Common myeloid progenitor, CD34-positive (primary cell): ENCODE results near the gene TMEM125.
A peak's percentile ranks its signal among the peaks of the same experiment; 100 is the strongest.

Experiments used
- CTCF ChIA-PET: fragments of 350-600 bp; sonication (Branson Sonifier 250); formaldehyde crosslinking; loops from one replicate; lab custom pipeline; 2021; ENCODE audit warnings: antibody characterized with exemption; lab: Charles Lee
- POLR2A ChIA-PET: fragments of 350-600 bp; sonication (Branson Sonifier 250); formaldehyde crosslinking; loops from one replicate; lab custom pipeline; 2021; ENCODE audit warnings: antibody characterized with exemption; lab: Charles Lee
- DNase-seq, 3 donors: peaks; one replicate each; pipeline versions ENCODE4 v3.0.0 to v3.0.0-alpha.2; 2013
- H3K27ac ChIP-seq, 2 experiments: 1 replicate in 1 of 2; 2 replicates in 1 of 2; pipeline ENCODE4 v1.7.0; 2013; ENCODE audit warnings: inconsistent platforms in 2 of 2, low read length in 2 of 2, mild to moderate bottlenecking in 2 of 2, low read depth in 1 of 2, moderate library complexity in 1 of 2; ENCODE audit not compliant: severe bottlenecking in 2 of 2, insufficient read depth in 1 of 2, poor library complexity in 1 of 2
- H3K27me3 ChIP-seq, 5 experiments: replicated peaks in 2 of 5; 1 replicate in 3 of 5; 2 replicates in 2 of 5; pipeline versions ENCODE4 v1.6.1 to v1.7.0; 2013; ENCODE audit warnings: low read length in 4 of 5, mild to moderate bottlenecking in 2 of 5, moderate library complexity in 2 of 5, inconsistent platforms in 1 of 5; ENCODE audit not compliant: insufficient read depth in 5 of 5, control insufficient read depth in 4 of 5
- H3K36me3 ChIP-seq, 4 experiments: 1 replicate in 2 of 4; 2 replicates in 2 of 4; pipeline versions ENCODE4 v1.6.1 to v1.7.0; 2013; ENCODE audit warnings: low read length in 3 of 4, control low read depth in 1 of 4, mild to moderate bottlenecking in 1 of 4; ENCODE audit not compliant: control insufficient read depth in 4 of 4, insufficient read depth in 4 of 4
- H3K4me1 ChIP-seq, 4 experiments: 1 replicate in 3 of 4; 2 replicates in 1 of 4; pipeline versions ENCODE4 v1.6.1 to v1.7.1; 2013; ENCODE audit warnings: low read length in 3 of 4, mild to moderate bottlenecking in 3 of 4, control low read depth in 1 of 4, inconsistent platforms in 1 of 4, moderate library complexity in 1 of 4; ENCODE audit not compliant: control insufficient read depth in 4 of 4, insufficient read depth in 4 of 4; ENCODE audit errors: control extremely low read depth in 1 of 4
- H3K4me3 ChIP-seq, 7 experiments: 1 replicate in 4 of 7; 2 replicates in 3 of 7; pipeline versions ENCODE4 v1.5.1 to v1.7.0; 2013; ENCODE audit warnings: mild to moderate bottlenecking in 7 of 7, low read length in 6 of 7, moderate library complexity in 6 of 7, inconsistent platforms in 2 of 7, low read depth in 2 of 7, control low read depth in 1 of 7; ENCODE audit not compliant: insufficient read depth in 4 of 7, control insufficient read depth in 1 of 7; ENCODE audit errors: extremely low read depth in 1 of 7
- H3K9me3 ChIP-seq, 5 experiments: 1 replicate in 4 of 5; 2 replicates in 1 of 5; pipeline versions ENCODE4 v1.6.1 to v1.7.1; 2013; ENCODE audit warnings: low read length in 4 of 5, mild to moderate bottlenecking in 2 of 5, inconsistent platforms in 1 of 5, low read depth in 1 of 5, moderate library complexity in 1 of 5; ENCODE audit not compliant: control insufficient read depth in 4 of 5, insufficient read depth in 2 of 5; ENCODE audit errors: control extremely low read depth in 1 of 5
- WGBS: methylation state at CpG from one replicate; pipeline ENCODE4 v1.1.5; 2013; ENCODE audit not compliant: insufficient coverage; 5-methylcytosine and 5-hydroxymethylcytosine counted together

The TMEM125 gene

DNA sequence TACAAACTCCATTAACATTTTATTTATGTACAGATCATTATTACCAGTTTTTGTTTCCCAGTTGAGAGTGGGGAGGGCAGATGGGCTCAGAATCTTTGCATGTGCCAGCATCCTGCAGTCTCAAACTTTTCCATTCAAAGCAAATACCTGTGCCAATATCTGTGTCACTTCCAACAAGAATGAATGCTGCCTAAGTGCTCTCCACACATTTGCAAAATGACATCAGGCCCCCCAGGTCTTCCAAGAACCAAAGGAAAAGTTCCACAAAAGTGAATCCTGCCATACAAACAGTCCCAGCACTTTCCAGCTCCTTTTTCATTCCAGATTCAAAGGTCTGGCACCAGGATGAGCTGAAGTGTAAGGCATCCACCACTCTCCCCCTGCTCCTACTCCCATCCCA, 29.3 kb downstream of the TMEM125 start:
- Histone ChIP-seq H3K9me3 (no peaks in the 10 kb centered on the region), H3K36me3 (no peaks in the 10 kb centered on the region), H3K4me1 (peaks cover 1 to 57% (median 42%) of the 10 kb centered on the region in 4 experiments), H3K27ac (no peak overlapping the region), H3K27me3 (no peaks in the 10 kb centered on the region), H3K4me3 (no peak overlapping the region)
- ChIA-PET CTCF (no interaction called here), POLR2A (no interaction called here)
- no peak for DNase-seq

DNA sequence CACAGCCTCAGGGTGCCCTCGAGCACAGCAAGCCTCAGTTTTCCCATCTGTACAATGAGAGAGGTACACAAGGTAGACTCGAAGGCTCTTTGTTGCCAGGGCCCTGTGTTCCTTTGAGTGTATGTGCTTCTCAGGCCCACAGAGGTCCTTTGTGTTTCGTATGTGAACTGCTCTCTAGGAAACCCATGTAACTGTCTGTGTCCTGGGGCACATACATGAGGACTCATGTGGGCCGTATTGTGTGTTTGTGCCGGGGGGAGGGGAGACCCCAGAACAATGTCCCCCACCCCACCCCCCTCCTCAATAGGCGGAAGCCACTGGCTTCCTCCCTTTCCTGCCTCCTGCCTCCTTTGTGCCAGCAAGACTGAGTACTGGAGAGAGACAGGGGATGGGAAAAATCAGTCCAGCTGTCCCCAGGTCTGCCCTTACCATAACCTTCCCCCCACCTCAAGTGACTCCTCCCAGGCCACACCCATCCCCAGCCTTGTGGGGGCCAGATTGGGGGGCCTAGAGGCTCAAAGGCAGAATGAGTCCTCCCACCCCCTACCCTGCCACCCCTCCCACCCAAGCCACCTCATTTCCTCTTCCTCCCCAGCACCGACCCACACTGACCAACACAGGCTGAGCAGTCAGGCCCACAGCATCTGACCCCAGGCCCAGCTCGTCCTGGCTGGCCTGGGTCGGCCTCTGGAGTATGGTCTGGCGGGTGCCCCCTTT, 30.8 kb downstream of the TMEM125 start, which contains the start of gene TIE1:
Gene TIE1 (plus strand): TSS at position 605 of the 717 bp plus-strand sequence. CDS start 90 bp downstream, at position 695.
- peaks cover 0 to 58% (median 45%) of the 10 kb centered on the region in 4 experiments for H3K4me1 ChIP-seq
- H3K9me3 ChIP-seq: no peaks in the 10 kb centered on the region
- no peaks in the 10 kb centered on the region for H3K27me3 ChIP-seq
- peak within 1 kb of the TSS in 1 of 2 experiments; percentile 66 for H3K27ac ChIP-seq
- DNase-seq: peak in 2 of 3 donors; percentile 24 to 34
- 27% methylated on average over 6 of the region's 10 CpGs for WGBS
- CTCF ChIA-PET: no interaction called here
- peaks cover 0 to 7% (median 1%) of the 10 kb centered on the region in 4 experiments for H3K36me3 ChIP-seq
- peak within 1 kb of the TSS in 6 of 7 experiments; percentile 1 to 70 (median 54) for H3K4me3 ChIP-seq
- POLR2A ChIA-PET: no interaction called here

DNA sequence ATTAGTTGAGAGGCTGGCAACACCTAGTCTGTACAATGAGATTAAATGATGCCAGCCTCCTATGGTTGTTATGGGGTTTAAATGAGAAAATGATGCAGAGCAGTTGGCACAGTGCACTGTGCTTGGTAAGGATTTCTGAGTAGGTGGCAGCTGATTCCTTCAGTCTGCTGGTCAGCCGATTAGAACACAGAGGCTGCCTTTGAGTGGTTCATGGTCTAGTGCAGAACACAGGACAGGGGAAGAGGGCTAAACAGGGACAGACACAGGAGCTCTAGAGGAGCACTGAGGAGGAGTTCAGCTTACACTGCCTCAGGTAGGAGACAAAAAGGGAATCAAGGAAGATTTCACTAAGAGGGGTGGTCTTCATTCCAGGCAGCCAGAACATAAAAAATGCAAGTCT, 32.4 kb downstream of the TMEM125 start:
- Histone ChIP-seq H3K9me3 (no peaks in the 10 kb centered on the region), H3K4me1 (peaks cover 0 to 55% (median 42%) of the 10 kb centered on the region in 4 experiments), H3K4me3 (no peak overlapping the region), H3K27me3 (no peaks in the 10 kb centered on the region), H3K36me3 (peaks cover 0 to 19% (median 6%) of the 10 kb centered on the region in 4 experiments), H3K27ac (no peak overlapping the region)
- no peak for DNase-seq
- ChIA-PET CTCF (interaction anchor here (0.7 kb wide), 1 partner anchor 9 kb away, joined by 3 read pairs; no protein-coding TSS in a partner anchor), POLR2A (interaction anchor here (0.7 kb wide), 1 partner anchor 276 kb away, joined by 3 read pairs; no protein-coding TSS in a partner anchor)
- WGBS: 88% methylated on average over 1 of the region's 1 CpG

DNA sequence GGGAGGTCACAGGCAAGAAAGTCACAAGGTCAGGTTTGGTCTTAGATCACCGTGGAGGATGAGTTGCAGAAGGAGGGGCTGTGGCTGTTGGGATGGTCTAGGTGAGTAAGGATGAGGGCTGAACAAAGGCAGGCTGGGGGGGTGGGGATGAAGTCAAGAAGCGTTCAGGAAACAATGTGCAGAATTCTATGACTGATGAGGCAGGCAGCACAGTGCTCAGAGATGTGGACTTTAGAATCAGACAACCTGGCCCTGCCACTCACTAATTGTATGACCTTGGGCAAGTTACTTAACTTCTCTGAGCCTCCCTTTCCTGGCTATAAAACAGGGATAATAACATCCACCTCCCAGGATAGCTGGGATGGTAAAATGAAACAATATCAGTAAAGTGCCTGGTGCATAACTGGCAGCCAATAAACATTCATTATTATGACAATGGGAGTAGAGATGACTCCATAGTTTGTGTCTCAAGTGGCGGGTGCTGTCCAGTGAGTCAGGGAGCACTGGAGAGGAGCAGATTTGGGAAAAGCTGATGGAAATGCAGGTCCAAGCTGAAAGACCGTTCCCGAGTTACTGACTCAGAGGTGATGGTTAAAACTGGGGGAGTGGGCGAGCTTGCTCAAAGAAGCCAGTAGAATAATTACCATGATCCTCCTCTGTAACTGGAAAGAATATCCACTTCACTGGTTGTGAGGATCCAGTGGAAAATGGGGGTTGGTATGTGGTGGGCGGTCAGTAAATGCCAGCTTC, 33.1 kb downstream of the TMEM125 start:
- ChIA-PET CTCF (interaction anchor here (1.0 to 1.5 kb wide), 5 partner anchors 10 to 76 kb away, joined by 3 to 5 read pairs (median 4); no protein-coding TSS in a partner anchor), POLR2A (no interaction called here)
- 88% methylated on average over 7 of the region's 7 CpGs for WGBS

DNA sequence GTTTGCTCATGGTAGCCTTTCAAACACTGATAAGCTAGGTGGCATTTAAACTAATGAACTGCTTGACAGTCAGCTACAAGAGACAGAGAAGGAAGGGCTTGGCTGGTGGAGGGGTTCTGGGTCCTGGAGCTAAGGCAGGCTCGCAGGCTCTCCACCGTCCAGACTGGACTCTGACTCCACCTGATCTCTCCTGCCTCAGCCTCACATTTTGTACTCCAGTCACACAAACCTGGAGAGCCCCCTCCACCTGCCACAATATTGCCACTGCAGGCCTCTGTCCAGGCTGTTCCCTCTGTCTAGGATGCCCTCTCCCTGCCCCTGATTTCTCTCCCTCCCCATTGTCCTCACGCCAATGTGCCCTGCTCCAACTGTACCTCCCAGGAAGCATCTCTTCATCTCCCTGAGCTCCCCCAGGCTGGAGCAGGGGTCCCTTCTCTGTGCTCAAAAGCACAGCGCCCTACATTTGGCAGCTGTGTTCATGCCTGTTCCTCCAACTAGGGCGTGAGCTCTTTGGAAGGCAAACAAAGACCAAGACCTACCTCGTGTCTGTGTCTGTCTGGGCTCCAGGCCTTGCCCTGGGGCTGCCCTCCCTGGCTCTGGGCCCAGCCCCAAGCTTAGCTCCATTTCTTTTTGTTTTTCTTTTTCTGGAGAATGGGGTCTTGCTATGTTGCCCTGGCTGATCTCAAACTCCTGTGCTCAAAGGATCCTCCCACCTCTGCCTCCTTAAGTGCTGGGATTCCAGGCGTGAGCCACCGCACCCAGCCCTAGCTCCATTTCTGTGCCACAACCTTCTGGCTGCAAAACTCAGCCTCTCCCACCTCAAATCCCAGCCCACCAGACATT, 33.9 kb downstream of the TMEM125 start:
- 78% methylated on average over 6 of the region's 8 CpGs for WGBS
- Histone ChIP-seq H3K9me3 (no peaks in the 10 kb centered on the region), H3K27ac (peak overlapping the region in 1 of 2 experiments; percentile 38), H3K4me1 (peaks cover 0 to 55% (median 42%) of the 10 kb centered on the region in 4 experiments), H3K36me3 (peaks cover 0 to 28% (median 12%) of the 10 kb centered on the region in 4 experiments), H3K27me3 (no peaks in the 10 kb centered on the region), H3K4me3 (peak overlapping the region in 1 of 7 experiments; percentile 55)
- no peak for DNase-seq
- ChIA-PET CTCF (interaction anchor here (1.0 to 1.5 kb wide), 5 partner anchors 10 to 77 kb away, joined by 3 to 5 read pairs (median 4); no protein-coding TSS in a partner anchor), POLR2A (no interaction called here)

More for the DNA sequence above, 33.1 kb downstream of the TMEM125 start:
- H3K4me3 ChIP-seq: no peak overlapping the region
- H3K27me3 ChIP-seq: no peaks in the 10 kb centered on the region
- no peaks in the 10 kb centered on the region for H3K9me3 ChIP-seq
- no peak for DNase-seq
- no peak overlapping the region for H3K27ac ChIP-seq
- peaks cover 0 to 55% (median 42%) of the 10 kb centered on the region in 4 experiments for H3K4me1 ChIP-seq
- peaks cover 0 to 25% (median 11%) of the 10 kb centered on the region in 4 experiments for H3K36me3 ChIP-seq

DNA sequence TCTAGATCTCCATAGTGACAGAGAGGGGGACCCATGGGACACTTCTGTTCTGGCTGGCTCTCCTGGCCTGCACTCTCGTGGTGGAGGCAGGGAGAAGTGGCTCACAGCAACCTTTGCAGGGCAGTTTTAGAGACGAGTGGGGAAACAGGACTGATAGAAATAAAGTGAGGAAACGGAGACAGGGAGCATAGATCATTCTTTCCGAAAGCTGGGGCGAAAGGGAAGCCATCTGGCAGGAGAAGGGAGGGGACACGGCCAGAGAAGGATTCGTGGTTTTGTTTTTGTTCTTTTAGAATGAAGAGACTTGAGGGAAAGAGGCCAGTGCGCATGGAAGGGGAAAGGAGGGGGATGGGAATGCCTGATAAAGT, 34.5 kb downstream of the TMEM125 start:
- ChIA-PET CTCF (interaction anchor here (1.0 kb wide), 1 partner anchor 27 kb away, joined by 3 read pairs; no protein-coding TSS in a partner anchor), POLR2A (no interaction called here)
- H3K4me1 ChIP-seq: peaks cover 0 to 54% (median 41%) of the 10 kb centered on the region in 4 experiments
- H3K27me3 ChIP-seq: no peaks in the 10 kb centered on the region
- peak overlapping the region in 1 of 2 experiments; percentile 38 for H3K27ac ChIP-seq
- H3K4me3 ChIP-seq: peak overlapping the region in 3 of 7 experiments; percentile 28 to 55 (median 31)
- WGBS: 4% methylated on average over 7 of the region's 8 CpGs
- H3K9me3 ChIP-seq: no peaks in the 10 kb centered on the region
- DNase-seq: peak in 2 of 3 donors; percentile 28 to 38
- H3K36me3 ChIP-seq: peaks cover 0 to 32% (median 15%) of the 10 kb centered on the region in 4 experiments
